GM19043 (cell line): ENCODE measurements around the gene NECAP2.

Experiments used
- ATAC-seq: cut with Tn5 transposase; IDR thresholded peaks from one replicate; pipeline ENCODE4 v1.9.1; 2021; ENCODE audit warnings: low read depth; ENCODE audit not compliant: unreplicated experiment

The NECAP2 gene

GRCh38 chr1:16425125-16426025 lies 15.1 kb upstream of the NECAP2 start:
- ATAC-seq: no peak

- no peak for ATAC-seq
Observed at GRCh38 chr1:16430606-16431005, 9.9 kb upstream of the NECAP2 start.

GRCh38 chr1:16433030-16433429 lies 7.5 kb upstream of the NECAP2 start:
- ATAC-seq: no peak

- ATAC-seq: no peak
Observed at GRCh38 chr1:16434007-16434406, 6.5 kb upstream of the NECAP2 start.

- no peak for ATAC-seq
Observed at GRCh38 chr1:16434501-16434900, 6.0 kb upstream of the NECAP2 start.

DNA sequence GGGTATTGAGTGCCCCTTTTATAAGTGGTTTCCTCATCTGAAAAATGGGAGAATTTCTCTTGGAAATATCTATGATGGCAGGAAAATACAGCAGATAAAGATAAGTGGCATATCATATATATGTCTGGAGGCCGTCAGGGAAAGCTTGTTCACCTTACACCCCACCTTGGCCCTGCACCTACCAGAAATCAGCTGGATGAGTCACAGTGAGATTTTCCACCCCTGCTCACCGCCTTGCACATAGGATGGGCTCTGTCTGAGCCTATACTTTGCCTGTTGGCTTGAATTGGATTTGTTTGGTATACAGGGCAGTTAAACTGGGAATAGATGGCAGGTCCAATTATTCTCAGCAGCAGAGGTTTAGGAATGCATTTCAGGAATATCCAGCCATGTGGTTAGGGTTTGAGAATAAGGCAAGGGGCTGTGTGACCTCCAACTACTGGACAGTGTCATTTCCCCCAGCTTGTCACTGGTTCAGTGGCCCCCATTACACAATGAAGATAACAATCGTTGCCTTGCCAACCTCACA lies 3.5 kb upstream of the NECAP2 start, which contains the start of gene SPATA21:
TSS of gene SPATA21 (minus strand) at position 479 of the 529 bp plus-strand sequence. CDS start 6,053 bp downstream, outside the sequence.
- no peak for ATAC-seq

GRCh38 chr1:16438516-16438915 lies 2.0 kb upstream of the NECAP2 start:
- ATAC-seq: no peak

DNA sequence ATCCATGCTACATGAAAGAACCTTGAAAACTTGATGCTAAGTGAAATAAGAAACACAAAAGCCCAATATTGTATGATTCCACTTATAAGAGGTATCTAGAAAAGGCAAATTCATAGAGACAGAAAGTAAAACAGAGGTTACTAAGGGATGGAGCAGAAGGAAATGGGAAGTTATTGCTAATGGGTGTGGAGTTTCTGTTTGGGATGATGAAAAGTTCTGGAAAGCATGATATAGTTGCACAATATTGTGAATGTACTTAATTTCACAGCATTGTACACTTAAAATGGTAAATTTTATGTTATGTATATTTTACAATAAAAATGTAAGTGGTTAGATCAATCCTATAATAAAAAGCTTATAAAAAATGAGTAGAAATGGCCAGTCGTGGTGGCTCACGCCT lies 1.6 kb upstream of the NECAP2 start:
- ATAC-seq: no peak

DNA sequence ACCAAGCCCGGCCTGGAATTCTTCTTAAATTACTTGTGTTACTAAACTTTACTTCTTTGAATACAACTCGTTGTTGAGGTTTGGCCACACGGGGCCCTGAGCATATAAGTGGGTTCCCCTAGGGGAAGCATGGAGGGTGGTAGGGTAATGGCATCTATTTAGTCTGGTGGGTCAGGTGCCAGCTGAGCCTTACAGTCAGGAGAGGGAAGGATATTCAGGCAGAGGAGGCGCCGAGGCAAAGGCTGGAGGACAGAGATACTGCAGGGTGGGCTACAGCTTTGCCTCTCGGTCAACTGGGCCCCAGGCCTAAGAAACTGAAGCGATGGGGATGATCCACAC lies 424 bp upstream of the NECAP2 start:
- ATAC-seq: peak; percentile 20

DNA sequence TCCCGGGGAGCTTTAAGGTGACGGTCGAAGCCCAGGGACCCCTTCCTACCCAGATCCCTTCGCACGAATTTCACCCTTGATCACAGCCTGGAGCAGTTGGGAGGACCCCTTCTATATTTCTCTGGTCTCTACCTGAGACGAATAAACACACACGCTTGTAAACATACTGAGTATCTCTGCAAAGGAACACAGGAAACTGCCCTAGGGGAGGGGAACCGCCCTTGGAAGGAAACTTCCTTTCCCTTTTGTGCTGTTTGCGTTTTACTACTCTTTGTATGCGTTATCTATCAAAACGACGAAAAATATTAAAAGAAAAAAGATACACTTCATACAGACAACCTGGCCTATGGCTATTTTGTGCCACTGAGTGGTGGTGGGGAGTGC lies 750 bp downstream of the NECAP2 start:
- ATAC-seq: no peak

GRCh38 chr1:16442265-16442664 lies 1.7 kb downstream of the NECAP2 start:
- no peak for ATAC-seq

GRCh38 chr1:16442941-16443340 lies 2.4 kb downstream of the NECAP2 start:
- ATAC-seq: no peak

DNA sequence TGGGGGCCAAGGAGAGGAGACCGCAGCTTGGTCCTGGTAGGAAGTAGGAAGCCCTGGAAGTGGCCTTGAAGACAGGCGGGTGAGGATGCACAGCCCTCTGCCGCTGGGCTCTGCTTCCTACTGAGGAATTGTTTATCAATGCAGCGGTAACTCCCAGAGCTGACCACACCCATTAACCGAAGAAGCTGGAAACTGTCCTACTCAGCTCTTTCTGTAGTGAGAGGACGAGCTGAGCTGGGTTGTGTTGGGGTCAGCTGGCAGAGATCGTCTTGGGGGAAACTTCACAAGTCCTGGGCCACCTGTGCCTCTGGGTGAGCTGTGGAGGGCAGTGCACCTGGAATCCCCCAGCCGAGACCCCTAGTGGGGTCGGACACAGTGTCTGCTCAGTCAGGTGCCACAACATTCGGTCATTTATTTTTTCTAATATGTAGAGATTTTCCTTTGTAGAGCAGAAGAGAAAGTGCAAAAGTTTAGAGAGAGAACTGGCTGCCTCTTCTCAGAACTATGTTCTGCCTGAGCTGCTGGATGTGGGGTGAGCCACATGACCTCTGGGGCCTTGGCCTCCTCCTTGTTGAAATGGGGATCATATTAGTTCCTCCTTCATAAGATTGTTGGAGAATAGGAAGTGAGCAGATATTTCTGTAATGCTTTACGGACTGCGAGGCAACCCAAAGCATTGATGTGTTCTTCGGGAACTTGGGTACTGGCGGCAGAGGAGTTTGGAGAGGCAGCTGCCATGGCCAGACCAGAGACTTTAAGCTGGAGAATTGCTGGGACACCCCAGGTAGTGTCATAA lies 3.6 kb downstream of the NECAP2 start:
- no peak for ATAC-seq

- ATAC-seq: no peak
Observed at GRCh38 chr1:16445052-16445451, 4.5 kb downstream of the NECAP2 start.

- ATAC-seq: no peak
Observed at GRCh38 chr1:16446116-16446515, 5.6 kb downstream of the NECAP2 start.

GRCh38 chr1:16447641-16448040 lies 7.1 kb downstream of the NECAP2 start:
- no peak for ATAC-seq

DNA sequence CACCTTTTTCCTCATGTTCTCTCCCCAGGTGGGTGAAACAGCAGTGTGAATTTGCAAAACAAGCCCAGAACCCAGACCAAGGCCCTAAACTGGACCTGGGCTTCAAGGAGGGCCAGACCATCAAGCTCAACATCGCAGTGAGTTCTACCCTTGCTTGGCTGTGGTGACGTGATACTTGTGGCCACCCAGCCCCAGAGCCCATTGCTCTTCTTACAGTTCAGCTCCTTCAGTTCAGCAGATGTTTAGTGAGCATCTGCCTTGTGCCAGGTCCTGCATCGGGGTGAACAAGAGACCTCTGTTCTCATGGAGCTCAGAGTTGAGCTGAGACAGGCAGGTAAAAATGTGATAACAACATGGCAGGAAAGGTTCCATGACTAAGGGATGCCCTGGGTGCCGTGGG lies 8.5 kb downstream of the NECAP2 start:
- no peak for ATAC-seq

GRCh38 chr1:16449666-16450065 lies 9.1 kb downstream of the NECAP2 start:
- ATAC-seq: no peak

DNA sequence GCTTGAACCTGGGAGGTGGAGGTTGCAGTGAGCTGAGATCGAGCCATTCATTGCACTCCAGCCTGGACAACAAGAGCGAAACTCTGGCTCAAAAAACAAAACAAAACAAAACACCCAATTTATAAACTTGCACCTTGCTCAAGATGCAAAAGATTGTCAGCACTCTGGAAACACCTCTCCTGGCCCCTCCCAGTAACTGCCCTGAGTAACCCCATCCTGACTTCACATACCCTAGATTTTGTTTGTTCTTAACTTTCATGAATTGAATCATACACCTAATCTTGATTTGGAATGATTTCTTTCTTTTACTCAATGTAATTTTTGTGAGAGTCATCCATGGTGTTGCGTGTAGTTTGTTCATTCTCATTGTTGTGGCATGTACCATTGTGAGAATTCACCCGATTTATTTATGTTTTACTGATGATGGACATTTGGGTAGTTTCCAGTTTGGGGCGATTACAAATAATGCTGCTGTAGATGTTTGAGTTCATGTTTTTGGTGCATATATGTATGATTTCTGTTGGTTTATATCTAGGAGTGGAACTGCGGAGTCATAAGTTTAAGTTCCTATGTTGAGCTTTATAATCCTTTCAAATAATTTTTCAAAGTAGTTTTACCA lies 10.4 kb downstream of the NECAP2 start:
- ATAC-seq: no peak

GRCh38 chr1:16451841-16452528 lies 11.5 kb downstream of the NECAP2 start:
- no peak for ATAC-seq
